HG03442 (cell line): Measurements from ENCODE around the gene TAP1.
"Not testable (repeated sequence)": the region's sequence is repeated elsewhere in the genome, so short reads cannot be mapped to it uniquely, and the experiment has no call there.

Experiments
- ATAC-seq: cut with Tn5 transposase; IDR thresholded peaks from one replicate; pipeline ENCODE4 v1.9.1; 2021; ENCODE audit warnings: mild to moderate bottlenecking, moderate library complexity; ENCODE audit not compliant: unreplicated experiment

TAP1 gene

GRCh38 chr6:32809171-32809570 is 44.3 kb downstream of the TAP1 start:
- no peak for ATAC-seq

DNA sequence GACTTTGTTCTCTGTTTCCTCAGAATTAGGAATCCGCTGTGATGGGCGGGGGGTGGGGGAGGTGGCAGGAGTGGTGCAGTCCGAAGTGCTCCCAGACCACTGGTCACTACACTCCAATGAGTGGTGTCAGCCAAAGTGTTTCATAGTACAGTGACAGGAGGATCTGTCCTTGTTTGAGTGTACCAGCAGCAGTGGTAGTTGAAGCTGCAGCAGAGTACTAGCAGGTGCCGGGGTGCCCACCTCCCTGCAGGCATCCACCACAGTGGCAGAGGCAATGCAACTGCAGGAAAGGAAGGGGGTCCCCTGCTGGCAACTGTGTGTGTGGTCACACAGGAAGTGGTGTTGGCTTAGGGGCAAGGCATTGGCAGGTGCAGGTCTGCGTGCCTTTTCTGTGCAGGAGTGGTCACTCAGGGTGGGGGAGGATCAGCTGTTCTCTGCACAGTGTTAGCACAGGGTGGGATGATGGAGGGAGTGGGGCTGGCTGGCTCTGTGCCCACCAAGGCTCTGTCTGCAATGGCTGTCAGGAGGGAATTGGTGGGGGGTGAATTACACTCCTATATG is 46.4 kb downstream of the TAP1 start:
- no peak for ATAC-seq

DNA sequence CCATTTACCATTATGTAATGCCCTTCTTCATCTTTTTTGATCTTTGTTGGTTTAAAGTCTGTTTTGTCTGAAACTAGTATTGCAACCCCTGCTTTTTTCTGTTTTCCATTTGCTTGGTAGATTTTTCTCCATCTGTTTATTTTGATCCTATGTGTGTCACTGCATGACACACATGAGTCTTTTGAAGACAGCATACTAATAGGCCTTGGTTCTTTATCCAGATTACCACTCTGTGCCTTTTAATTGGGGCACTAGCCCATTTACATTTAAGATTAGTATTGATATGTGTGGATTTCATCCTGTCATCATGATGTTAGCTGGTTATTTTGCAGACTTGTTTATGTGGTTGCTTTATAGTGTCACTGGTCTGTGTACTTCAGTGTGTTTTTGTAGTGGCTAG is 48.1 kb downstream of the TAP1 start:
- ATAC-seq = not testable (repeated sequence)

DNA sequence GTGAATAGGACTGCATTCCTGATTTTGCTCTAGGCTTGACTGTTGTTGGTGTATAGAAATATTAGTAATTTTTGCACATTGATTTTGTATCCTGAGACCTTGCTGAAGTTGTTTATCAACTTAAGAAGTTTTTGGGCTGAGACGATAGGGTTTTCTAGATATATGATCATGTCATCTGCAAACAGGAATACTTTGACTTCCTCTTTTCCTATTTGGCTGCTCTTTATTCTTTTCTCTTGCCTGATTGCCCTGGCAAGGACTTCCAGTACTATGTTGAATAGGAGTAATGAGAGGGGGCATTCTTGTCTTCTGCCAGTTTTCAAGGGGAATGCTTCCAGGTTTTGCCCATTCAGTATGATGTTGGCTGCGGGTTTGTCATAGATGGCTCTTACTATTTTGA is 50.1 kb downstream of the TAP1 start:
- ATAC-seq = no peak

- no peak for ATAC-seq
Measured at GRCh38 chr6:32799740-32800139, 53.8 kb downstream of the TAP1 start.

DNA sequence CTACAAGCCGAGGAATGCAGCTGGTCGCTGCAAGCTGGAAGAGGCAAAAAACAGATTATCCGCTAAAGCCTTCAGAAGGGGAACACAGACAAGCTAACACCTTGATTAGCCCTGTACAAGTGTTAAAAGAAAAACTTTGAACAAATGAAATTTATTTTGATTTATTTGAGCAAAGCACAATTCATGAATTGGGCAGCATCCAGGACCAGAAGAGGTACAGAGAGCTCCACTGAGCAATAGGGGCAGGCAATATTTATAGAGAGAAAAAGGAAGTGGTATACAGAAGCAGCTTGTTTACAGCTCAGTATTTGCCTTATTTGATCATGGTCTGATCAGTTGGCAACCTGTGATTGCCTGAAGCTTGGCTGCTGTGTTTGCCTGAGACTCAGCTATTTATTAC is 54.3 kb downstream of the TAP1 start:
- no peak for ATAC-seq

- ATAC-seq = no peak
Measured at GRCh38 chr6:32796848-32797776, 56.4 kb downstream of the TAP1 start.
